HG03558 (cell line): ENCODE data around the gene KCNK5.

Experiments used
- ATAC-seq: cut with Tn5 transposase; IDR thresholded peaks from one replicate; pipeline ENCODE4 v1.9.1; 2021; ENCODE audit warnings: moderate number of reproducible peaks; ENCODE audit not compliant: unreplicated experiment; ENCODE audit errors: extremely low read depth

The KCNK5 gene

GRCh38 chr6:39151211-39151610 lies 78.1 kb downstream of the KCNK5 start:
- no peak for ATAC-seq

- ATAC-seq: no peak
Observed at GRCh38 chr6:39144481-39145173, 84.6 kb downstream of the KCNK5 start.

DNA sequence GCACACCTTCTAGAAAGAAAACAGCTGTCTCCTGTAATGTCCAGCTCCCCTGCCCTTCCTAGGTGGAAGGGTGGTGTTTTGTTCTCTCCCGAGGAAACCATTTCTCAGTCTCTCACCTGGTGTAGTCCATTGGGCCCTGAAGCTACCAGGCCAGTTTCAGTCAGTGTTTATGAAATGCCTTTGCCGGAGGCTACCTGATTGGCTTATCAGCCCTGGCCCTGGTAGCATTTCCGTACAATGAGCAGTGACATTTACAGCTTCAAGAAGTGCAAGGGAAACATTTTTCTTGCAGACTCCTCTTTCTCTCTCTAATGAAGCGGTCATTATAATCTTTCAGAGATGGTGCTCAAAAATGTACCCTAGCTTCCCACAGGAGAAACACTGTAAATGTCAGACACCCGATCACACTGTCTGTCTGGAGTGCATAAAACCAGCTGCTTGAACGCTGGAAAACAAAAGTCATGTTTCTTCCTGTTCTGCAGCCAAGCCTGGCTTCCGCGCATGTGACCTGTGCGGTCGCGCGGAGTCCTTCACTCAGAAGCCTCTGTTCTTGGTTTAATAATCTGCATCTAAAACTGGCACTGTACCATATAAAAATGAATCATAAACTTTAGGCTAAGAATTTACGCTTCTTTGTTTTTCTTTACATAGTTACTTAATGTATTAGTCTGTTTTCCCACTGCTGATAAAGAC lies 85.9 kb downstream of the KCNK5 start:
- no peak for ATAC-seq

DNA sequence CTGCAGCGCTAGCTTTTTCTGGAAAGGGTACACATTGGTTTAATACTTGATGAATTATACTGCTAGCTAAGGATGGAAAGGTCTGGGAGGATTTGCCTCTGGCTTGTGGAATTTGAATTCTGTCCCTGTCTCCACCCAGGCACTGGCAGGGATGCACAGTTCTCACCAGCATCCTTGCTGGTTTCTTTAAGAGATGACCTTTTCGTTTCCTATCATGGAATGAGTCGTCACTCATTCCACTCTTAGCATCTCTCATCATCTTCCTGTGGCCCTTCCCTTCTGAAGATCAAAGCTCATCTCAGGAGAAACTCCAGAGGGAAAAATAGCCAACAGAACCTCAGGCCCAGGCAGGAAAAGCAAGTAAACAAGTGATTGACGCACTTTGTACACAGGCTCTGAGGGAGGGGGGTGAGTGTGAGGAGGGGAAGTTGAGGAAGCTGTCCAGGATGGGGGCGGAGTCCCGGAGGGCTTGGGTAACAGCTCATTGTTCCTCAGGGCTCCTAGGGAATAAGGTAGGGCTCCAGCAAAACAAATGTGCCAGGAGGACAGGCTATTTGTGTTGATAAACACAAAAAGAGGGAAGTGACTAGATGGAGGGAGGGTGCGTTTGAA lies 88.6 kb downstream of the KCNK5 start:
- no peak for ATAC-seq
